ENCODE data around the gene ZRANB2.

DNA sequence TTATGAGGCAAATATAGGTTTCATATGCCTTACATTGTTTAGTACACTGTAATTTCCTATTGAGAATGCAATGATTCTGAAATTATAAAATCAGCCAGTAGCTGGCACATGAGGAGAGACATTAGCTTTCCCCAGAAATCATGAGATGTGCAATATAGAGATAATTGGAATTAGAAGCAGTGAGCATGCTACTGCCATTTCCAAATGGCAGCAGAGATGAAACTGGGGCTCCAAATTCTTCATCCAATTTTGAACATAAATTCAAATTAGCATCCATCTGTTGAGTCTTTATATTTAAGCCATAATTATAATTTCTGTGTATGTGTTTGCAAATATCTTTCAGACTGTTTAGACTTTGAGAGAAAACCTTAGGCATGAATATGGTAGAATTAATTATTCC is 62.0 kb downstream of the ZRANB2 start:
- TF ChIP-seq POLR2AphosphoS5 (IDR thresholded peaks at IDR 0.05; ENCODE audit: borderline replicate concordance, low read depth, low read length) (no peak), EZH2 (IDR thresholded peaks at IDR 0.05) (no peak)

Data from SK-N-MC (cell line).